Mucosa of gallbladder (tissue), 1 donor: ENCODE data around the gene ST6GALNAC2. TPM values are rescaled to one million over a fixed set of nuclear protein-coding genes. Genes with fewer than 3 reads are reported as not detected.
A peak's percentile ranks its signal among the peaks of the same experiment; 100 is the strongest.
"Not testable (repeated sequence)": the region's sequence is repeated elsewhere in the genome, so short reads cannot be mapped to it uniquely, and the experiment has no call there.

Experiments
- DNase-seq: peaks from one replicate; pipeline ENCODE4 v3.0.0-alpha.2; 2020; ENCODE audit warnings: low spot score
- total RNA-seq: library from RNA; stranded (reverse); gene quantifications from one replicate; pipeline ENCODE4 v1.2.1, GENCODE V29; 2021
- donor health status: DM: no; HTN: no; CAD: no.

The ST6GALNAC2 gene
- total RNA-seq, 1 donor from 2014 or later = 2.4 TPM

DNA sequence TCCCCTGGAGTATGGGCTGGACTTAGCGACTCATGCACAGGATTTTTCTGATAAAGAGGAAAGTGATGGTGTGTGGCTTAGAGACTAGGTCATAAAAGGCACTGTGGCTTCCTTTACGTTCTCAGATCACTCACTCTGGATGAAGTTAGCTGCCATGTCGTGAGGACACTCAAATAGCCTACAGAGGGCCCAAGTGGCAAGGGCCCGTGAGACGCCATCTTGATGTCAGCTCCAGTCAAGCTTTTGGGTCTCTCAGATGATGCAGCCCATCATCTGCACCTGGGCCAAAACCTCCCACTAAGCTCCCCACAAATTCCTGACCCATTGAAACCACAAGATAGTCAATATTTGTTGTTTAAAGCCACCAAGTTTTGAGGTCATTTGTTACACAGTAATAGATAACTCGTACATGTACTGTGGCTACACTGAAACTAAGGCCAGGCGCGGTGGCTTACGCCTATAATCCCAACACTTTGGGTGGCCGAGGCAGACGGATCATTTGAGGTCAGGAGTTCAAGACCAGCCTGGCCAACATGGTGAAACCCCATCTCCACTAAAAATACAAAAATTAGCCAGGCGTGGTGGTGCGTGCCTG lies 14.7 kb downstream of the ST6GALNAC2 start:
- no peak for DNase-seq

DNA sequence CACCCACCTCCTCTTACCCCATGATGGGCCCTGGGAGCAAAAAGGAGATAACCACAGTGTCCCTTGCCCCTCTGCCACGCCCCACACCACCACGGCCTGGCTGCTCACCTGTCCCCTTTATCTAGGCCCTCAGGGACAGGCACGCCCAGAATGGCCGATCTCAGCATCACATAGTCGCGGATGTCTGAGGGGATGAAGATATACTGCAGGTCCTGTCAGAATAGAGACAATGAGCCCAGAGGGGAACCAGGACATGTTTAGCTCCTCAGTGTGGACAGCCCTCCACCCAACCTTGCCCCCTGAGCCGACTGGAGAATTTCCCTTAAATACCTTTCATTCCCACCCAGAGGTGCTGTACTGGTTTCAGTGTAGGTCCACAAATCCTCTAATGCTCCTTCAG lies 15.2 kb downstream of the ST6GALNAC2 start:
- DNase-seq = no peak

DNA sequence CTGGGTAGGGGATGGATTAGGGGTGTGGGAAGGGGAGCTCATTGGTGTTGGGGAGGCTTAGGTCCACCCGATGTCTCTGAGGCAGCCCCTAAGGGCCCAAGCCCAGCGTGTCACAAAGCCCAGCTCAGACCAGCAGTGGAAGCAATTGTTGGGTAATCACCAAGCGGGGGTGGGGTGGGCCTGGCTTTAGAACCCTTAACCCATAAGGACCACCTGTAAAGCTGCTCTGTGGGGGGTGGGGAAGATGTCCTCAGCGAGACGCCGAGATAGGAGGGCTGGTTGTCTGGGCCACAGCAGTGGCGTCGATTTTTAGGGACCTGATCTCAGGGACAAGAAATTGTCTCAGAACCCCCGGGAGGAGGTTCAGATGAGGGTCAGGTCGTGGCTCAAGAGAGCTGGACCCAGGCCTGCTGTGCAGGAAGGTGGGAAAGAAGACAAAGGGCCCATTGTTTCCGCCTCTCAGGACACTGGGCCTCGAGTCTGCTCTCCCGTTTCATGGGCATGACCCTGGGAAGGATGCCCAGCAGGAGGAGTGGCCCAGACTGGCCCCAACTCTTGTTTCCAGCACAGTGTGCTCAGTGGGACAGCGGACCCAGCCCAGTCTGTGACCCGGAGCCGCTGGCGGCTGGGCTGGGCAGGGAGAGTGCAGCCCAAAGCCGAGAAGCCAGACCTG lies 15.9 kb downstream of the ST6GALNAC2 start:
- peak; percentile 56 for DNase-seq

DNA sequence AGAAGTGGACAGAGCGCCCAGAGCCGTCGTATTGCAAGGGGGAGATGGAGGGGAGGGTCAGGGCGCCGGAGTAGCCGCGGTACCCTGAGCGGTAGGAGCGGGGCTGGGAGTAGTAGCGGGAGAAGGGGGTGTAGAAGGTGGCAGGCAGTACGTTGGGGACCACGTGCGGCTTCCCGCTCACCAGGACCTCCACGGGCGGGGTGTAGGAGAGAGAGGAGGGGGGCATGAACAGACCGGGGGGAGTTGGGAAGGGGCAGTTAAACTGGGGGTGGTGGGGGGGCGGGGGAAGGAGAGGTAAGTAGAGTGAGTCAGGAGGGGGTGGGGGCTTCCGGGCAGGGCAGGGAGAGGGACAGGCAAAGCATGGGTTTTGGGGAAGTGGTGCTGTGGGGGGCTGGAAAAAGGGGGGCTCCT lies 16.8 kb downstream of the ST6GALNAC2 start:
- DNase-seq = no peak

DNA sequence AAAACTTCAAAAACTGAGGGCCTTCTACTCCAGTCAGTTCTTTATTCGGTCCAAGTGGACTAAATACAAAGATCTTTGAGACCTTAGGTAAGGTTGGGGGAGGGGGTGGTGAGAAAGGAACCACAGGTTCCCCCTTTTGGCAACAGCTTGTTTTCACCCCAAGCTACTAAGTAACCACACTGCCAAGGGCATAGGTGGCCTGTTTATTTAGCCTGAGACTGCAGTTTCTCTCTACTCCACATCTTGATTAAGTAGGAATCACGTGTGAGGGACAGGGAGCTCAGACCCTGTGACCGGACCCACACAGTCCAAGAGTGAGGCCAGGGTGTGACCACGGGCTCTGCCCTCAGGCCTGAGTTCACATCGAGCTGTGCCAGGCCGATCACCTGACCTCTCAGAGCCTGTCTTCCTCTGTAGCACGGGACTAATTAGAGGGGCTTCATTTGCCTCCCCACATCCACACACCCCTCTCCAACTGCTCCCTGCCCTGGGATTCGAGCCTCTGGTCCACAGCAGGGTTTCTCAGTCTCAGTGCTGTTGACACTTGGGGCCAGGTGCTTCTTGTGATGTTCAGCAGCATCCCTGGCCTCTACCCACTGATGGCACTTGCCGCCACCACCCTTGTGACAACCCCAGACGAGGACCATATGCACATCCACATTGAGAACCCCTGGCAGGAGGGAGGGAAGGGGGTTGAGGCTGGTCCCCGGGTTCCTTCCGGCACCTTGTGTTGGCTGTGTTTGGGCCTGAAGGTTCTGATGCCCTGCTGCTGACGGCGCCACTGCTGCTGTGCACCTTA lies 17.8 kb downstream of the ST6GALNAC2 start:
- DNase-seq = no peak

DNA sequence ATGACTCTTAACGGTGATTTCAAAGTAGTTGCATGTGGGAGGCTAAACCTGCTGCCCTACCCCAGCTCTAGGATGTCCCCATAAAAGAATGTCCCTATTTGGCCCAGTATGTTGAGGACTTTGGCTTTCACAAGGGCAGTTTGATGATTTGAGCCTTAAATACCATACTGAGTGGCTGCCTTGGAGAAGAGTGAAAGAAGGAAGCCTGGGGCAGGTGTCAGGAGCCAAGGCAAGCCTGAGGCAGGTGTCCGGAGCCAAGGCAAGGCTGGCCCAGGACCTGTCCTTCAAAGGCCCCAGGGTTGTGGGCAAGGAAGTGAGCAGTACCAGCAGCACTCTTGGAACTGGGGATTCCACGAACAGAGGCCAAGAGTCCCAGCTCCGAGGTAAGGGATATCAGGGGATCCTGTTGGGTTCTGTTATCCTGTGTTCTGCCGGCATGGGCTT lies 18.6 kb downstream of the ST6GALNAC2 start:
- no peak for DNase-seq

DNA sequence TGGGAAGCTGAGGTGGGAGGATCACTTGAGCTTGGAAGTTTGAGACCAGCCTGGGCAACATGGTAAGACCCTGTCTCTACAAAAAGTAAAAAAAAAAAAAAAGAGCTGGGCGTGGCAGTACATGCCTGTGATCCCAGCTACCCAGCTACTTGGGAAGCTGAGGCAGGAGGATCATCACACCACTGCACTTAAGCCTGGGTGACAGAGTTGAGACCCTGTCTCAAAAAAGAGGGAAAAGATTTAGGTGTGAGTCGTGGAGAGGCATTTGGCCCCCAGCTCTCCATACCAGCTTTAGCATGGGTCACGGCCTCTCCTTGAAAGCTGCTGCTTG lies 19.1 kb downstream of the ST6GALNAC2 start:
- no peak for DNase-seq

DNA sequence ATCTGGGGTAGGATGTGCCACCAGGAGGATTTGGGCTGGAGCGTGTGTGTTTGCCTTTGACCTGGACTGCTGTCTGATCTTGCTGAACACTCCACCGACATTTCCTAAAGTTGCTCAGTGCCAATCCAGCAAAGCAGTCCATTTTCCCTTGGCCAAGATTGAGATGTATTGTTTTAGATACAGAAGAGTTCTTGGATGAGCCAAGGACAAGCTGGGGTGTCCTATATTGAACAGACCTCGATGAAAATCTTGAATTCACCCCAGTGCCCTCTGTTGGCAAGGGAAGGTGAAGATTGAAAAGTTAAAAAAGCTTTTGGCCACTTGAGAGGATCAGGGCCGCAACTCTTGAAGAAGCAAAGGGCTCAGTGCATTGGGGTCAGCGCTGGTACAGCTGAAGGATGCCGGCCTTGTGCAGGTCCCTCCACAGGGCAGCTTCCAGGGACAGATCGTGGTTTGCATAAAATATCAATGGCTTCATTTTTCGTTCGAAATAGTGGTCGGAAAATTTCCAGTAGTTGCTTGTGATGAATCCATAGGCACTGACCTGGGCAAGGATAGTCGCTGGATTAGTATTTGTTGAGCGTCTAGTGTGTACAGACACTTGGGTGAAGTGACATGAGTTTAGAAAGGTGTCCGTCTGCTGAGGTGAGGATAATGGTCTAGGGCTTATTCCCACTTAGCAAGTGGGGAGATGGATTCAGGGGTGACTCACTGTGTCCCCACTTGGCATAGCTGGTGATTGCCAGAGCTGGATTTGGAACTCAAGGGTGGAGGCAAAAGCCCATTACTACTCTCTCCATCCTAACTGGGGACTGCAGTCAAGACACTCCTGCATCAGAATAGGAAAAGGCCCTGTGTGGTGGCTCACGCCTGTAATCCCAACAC lies 19.7 kb downstream of the ST6GALNAC2 start:
- DNase-seq = no peak

DNA sequence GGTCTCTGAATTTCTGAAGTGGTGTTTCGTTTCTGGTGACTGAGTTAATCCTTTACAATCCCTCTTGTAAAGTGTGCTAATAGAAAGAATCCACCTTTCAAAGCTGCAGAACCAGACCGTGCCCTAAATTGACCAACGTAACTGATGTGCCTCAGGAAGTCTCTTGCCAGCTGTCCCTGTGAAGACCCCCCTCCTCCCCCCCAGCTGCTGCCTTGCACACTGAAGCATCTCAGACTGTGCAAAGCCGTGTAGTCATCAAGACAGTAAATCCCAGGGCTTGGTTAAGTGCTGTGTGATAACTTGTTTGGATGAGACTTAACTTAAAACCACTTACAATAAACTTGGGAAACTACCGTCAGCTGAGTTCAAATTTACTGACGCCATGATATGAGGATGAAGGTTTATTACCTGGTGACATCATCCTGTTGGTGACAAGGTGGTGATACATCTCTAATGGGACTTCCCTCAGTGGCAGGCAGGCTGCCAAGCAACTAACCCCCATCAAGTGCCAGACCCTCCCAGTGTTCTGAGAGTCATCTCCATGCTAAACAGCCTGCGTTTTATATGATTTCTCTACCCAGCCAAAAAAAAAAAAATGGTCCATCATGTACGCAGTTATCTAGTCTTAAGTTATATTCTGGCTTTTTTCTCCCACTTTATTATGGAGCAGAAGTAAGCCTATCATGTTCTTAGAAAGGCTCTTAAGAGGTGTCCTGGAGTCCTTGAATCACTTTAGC lies 20.5 kb downstream of the ST6GALNAC2 start:
- DNase-seq = not testable (repeated sequence)

DNA sequence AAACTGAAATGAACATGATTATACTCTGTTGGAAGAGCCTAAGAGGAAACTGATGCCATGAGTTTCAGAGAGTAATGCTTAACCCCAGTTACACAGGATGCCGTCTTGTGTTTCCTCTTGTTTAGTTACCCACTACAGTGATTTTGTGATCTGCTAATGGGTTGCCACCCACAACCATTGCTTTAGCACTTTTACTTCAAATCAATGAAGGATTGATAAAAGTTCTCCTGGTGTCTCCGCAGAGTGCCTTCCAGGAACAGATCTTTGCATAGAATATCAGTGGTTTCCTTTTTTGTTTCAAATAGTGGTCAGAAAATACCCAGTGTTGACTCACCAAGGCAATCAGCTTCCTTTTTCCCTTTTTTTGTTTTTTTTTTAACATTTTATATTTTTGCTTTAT lies 22.3 kb downstream of the ST6GALNAC2 start:
- DNase-seq = not testable (repeated sequence)

DNA sequence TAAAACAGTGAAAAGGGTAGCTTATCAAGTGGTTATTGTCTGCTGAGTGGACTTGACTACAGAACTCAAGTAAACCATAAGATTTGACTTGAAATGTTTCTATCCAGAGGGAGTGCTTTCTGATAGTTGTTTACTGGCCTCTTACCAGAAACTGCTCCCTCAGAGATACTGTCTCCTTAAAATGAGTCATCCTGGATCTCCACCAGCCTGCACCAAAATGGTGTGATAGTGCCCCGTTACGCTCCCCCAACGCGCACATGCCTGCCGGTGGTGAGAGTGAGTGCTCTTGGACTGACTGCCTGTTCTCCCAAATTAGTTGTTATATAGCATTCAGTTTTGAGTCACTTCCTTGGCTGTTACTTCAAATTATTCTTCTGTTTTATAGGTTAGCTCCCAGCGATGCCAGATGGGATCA lies 22.9 kb downstream of the ST6GALNAC2 start:
- DNase-seq = no peak

DNA sequence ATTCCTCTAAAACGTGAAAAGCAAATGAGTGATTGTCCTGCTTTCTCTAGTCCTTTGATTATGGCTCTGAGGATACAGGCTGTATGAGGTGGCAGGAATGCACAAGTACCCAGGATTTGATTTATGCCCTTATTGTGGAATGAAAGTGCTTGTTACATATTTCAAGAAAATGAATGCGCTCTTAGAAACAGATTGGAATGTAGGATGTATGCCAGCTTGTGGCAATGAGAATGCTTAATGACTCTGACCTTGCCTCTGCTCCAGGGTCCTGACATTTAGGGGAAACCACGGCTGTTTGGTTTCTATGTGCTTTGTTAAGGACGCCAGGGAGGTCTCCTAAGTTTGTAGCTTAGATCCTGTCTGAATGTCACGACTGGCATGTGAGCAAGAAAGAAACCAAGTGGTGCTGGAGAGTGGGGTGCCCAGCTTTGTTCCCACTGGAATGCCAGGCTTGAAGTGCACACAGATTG lies 23.8 kb downstream of the ST6GALNAC2 start:
- no peak for DNase-seq

DNA sequence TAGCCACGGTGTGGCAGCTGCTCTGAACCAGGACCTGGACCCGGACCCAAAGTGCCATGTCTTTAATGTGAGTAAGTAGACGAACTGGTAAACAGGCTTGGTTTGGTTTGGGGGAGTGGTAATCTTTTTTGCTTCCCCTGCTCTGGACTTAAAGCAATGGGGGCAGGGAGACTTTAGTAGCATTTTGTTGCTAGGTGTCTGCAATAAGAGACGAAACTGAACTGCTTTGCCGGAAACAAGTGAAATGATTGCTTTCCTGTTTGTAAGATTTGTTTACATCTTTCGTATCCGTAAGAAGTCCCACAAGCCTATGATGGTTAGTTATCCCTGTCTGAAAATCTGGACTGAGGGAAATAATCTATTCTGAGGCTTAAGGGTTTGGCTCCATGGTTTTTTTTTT lies 24.3 kb downstream of the ST6GALNAC2 start:
- no peak for DNase-seq

DNA sequence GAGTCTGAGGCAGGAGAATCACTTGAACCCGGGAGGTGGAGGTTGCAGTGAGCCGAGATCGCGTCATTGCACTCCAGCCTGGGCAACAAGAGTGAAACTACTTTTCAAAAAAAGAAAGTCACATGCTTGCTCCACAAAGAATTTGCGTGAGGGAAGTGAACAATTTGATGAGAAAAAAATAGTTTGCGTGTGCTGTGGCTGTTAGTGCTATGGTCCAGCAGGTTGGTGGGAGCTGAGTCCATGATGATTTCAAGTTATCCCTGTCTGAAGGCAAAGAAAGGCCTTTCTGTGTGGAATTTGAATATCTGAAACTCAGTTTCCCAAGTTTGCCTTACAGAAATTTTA lies 24.8 kb downstream of the ST6GALNAC2 start:
- DNase-seq = no peak

DNA sequence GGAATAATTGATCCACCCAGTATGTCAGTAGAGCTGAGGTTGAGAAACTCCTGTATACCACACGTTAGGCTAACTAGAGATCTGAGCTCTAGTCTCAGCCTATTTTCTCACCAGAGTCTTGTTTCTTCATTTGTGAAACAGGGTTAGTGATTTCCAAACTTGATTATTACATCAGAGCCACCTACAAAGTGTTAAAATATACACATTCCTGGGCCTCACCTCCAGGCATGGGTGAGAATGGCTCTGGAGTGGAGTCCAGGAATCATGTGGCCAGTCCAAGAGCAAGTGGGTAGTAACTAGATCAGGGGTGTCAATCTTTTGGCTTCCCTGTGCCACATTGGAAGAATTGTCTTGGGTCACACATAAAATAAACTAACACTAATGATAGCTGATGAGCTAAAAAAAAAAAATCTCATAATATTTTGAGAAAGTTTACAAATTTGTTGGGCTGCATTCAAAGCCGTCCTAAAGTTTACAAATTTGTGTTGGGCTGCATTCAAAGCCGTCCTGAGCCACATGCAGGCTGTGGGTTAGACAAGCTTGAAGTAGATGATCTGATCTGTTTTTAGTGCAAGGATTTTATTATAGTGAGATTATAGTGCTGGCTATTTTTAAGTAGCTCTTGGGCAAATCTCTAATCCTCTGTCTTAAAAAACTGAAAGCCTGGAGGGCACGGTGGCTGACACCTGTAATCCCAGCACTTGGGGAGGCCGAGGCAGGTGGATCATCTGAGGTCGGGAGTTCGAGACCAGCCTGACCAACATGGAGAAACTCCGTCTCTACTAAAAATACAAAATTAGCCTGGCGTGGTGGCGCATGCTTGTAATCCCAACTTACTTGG lies 25.4 kb downstream of the ST6GALNAC2 start:
- no peak for DNase-seq

DNA sequence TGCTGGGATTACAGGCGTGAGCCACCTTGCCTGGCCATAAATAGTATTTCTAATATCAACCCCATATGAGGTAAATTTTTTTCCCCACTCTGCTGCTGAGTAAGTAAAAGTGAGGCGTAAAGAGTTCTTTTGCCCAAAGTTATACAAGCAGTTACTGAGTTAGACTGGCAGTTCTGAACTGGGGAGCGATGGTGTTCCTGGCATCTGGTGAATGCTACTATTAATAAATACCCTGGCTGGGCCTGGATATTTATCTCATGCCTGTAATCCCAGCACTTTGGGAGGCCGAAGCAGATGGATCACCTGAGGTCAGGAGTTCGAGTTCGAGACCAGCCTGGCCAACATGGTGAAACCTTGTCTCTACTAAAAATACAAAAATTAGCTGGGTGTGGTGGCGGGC lies 26.2 kb downstream of the ST6GALNAC2 start:
- DNase-seq = not testable (repeated sequence)

DNA sequence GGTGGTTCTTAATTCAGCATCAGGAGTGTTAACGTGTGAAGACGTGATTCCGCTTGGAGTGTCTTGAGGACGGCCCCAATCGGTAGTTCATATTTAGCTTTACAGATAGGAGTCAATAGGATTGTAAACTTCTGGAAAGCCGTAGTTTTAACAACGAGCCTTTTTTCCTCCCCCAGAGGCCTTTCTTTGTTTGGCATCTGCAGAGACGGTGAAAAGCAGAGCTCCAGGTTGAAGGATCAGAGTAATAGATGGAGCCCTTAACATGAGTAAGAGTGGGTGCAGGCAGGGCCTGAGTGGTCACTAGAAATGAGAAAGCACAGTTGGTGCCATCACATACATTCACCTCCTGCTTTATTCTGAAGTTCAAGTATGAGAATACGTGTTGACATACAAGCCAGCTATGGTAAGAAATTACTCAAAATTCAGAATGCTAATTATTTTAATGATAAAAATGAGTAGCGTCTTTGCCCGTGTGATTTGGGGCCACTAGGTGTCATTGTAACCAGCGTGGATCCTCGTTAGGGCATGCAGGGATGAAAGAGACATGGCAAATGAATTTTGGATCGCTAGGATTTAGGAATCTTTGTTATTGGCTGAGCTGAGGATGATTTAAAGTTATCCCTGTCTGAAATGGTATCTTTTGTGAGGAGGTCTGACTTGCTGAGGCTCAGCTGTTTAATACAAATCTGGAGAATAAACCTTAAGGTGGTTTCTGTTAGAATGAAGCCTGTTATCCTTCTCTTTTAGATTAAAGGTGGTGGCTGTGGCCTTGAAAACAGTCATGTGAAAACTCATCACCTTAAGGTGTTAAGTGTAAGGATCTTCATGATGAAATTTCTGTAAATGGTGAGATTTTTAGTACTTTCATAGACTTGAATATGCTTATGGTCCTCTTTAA lies 27.2 kb downstream of the ST6GALNAC2 start:
- no peak for DNase-seq

DNA sequence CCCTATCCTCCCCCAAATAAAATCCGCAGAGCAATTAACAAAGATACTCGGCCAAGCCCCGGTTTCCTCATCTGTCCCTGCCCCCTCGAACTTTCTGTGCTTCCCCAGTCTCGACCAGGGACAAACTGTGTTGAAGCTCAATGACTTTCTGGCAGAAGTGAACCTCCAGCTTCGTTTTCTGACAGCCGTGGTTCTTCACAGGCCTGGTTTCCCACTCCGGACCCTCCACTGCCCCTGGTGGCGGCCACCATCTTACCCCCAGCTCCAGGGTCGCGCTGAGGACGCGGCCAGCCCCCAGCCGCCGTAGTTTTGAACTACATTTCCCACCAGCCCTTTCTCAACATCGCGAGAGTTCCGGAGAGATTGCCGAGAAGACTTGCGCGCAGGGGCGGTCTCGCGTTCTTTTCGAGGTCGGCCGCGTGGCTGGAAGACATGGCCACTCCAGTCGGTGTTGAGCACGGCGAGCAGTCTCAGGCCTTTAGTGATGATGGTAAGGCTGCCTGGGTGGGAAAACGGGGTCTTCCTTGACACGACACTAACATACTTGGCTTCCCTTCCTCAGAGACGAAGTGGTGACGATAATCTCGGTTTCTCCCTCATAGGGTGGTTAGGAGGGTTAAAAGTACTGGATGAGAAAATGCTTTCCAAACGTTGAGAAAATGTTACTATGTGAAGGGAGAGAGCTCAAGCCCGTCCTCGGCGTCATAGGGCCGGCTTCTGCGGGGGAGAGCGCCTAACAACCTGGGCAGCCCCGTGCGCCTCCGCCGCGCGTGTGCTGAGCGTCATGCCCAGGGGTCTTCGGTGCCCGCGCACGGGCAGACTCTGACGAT lies 28.1 kb downstream of the ST6GALNAC2 start:
- DNase-seq = peak; percentile 97
